HG03097 (cell line): ENCODE data around the gene DNAJC16.
A peak's percentile ranks its signal among the peaks of the same experiment; 100 is the strongest.
"Not testable (repeated sequence)": the region's sequence is repeated elsewhere in the genome, so short reads cannot be mapped to it uniquely, and the experiment has no call there.

ENCODE experiments used
- ATAC-seq: cut with Tn5 transposase; IDR thresholded peaks from one replicate; pipeline ENCODE4 v1.9.1; 2021; ENCODE audit not compliant: unreplicated experiment, low FRiP score

The DNAJC16 gene

GRCh38 chr1:15506831-15507230 lies 19.8 kb upstream of the DNAJC16 start:
- ATAC-seq: no peak

GRCh38 chr1:15507278-15507677 lies 19.4 kb upstream of the DNAJC16 start:
- no peak for ATAC-seq

GRCh38 chr1:15508700-15509487 lies 17.8 kb upstream of the DNAJC16 start:
- no peak for ATAC-seq

- ATAC-seq: no peak
Measured at GRCh38 chr1:15509586-15509985, 17.1 kb upstream of the DNAJC16 start.

GRCh38 chr1:15510611-15511405 lies 15.8 kb upstream of the DNAJC16 start:
- ATAC-seq: no peak

- ATAC-seq: no peak
Measured at GRCh38 chr1:15513192-15513591, 13.5 kb upstream of the DNAJC16 start.

- no peak for ATAC-seq
Measured at GRCh38 chr1:15513919-15514318, 12.7 kb upstream of the DNAJC16 start.

GRCh38 chr1:15514557-15514956 lies 12.1 kb upstream of the DNAJC16 start:
- not testable (repeated sequence) for ATAC-seq

- no peak for ATAC-seq
Measured at GRCh38 chr1:15515022-15515663, 11.5 kb upstream of the DNAJC16 start.

- no peak for ATAC-seq
Measured at GRCh38 chr1:15519625-15520024, 7.0 kb upstream of the DNAJC16 start.

GRCh38 chr1:15521206-15521906 lies 5.3 kb upstream of the DNAJC16 start:
- ATAC-seq: not testable (repeated sequence)

GRCh38 chr1:15522551-15522950 lies 4.1 kb upstream of the DNAJC16 start:
- ATAC-seq: no peak

GRCh38 chr1:15523104-15524020 lies 3.3 kb upstream of the DNAJC16 start:
- no peak for ATAC-seq

- ATAC-seq: no peak
Measured at GRCh38 chr1:15524021-15524282, 2.7 kb upstream of the DNAJC16 start, which contains the start of gene CASP9. CASP9 (minus strand) TSS chr1:15524215; CDS start chr1:15524200, 15 bp downstream.

- ATAC-seq: peak; percentile 38
Measured at GRCh38 chr1:15524283-15525049, 2.2 kb upstream of the DNAJC16 start.

GRCh38 chr1:15525050-15526020 lies 1.3 kb upstream of the DNAJC16 start:
- ATAC-seq: peak; percentile 38

- no peak for ATAC-seq
Measured at GRCh38 chr1:15526021-15526489, 593 bp upstream of the DNAJC16 start.

- no peak for ATAC-seq
Measured at GRCh38 chr1:15531003-15531402, 4.4 kb downstream of the DNAJC16 start.
